IMR-90 (cell line): Measurements from ENCODE around the gene SGMS1.

Experiments used
- BHLHE40 ChIP-seq: fragments of 150-350 bp; IDR thresholded peaks from 2 replicates; pipeline ENCODE4 v1.6.1; 2016; ENCODE audit warnings: mild to moderate bottlenecking, low read depth, low read length
- CHD1 ChIP-seq: IDR thresholded peaks from 2 replicates; pipeline ENCODE4 v1.6.1; 2012; ENCODE audit warnings: low read depth, low read length, improper control_type of control experiment
- MAFK ChIP-seq: IDR thresholded peaks from 2 replicates; pipeline ENCODE4 v1.6.1; 2012; ENCODE audit warnings: low read depth, low read length, improper control_type of control experiment
- POLR2A ChIP-seq: IDR thresholded peaks from 2 replicates; pipeline ENCODE4 v1.6.1; 2012; ENCODE audit warnings: mild to moderate bottlenecking, low read depth, low read length
- RAD21 ChIP-seq: IDR thresholded peaks from 2 replicates; pipeline ENCODE4 v1.6.1; 2012; ENCODE audit warnings: low read length, improper control_type of control experiment
- RCOR1 ChIP-seq: IDR thresholded peaks from 2 replicates; pipeline ENCODE4 v1.6.1; 2012; ENCODE audit warnings: mild to moderate bottlenecking, low read length, improper control_type of control experiment; ENCODE audit not compliant: insufficient replicate concordance
- SMC3 ChIP-seq: fragments of 150-350 bp; IDR thresholded peaks from 2 replicates; pipeline ENCODE4 v1.6.1; 2016; ENCODE audit warnings: low read depth, mild to moderate bottlenecking, antibody characterized with exemption, low read length, moderate library complexity
- TF ChIP-seq, protein P1 (sequence below): fragments of 150-350 bp; IDR thresholded peaks from 2 replicates; pipeline ENCODE4 v1.6.1; 2017; ENCODE audit warnings: mild to moderate bottlenecking, antibody characterized with exemption, low read length, low read depth
- TF ChIP-seq, protein P2 (sequence below): conservative IDR thresholded peaks from 2 replicates; pipeline ENCODE4 v1.5.1; 2012; ENCODE audit warnings: mild to moderate bottlenecking, low read depth, low read length, improper control_type of control experiment

DNA sequence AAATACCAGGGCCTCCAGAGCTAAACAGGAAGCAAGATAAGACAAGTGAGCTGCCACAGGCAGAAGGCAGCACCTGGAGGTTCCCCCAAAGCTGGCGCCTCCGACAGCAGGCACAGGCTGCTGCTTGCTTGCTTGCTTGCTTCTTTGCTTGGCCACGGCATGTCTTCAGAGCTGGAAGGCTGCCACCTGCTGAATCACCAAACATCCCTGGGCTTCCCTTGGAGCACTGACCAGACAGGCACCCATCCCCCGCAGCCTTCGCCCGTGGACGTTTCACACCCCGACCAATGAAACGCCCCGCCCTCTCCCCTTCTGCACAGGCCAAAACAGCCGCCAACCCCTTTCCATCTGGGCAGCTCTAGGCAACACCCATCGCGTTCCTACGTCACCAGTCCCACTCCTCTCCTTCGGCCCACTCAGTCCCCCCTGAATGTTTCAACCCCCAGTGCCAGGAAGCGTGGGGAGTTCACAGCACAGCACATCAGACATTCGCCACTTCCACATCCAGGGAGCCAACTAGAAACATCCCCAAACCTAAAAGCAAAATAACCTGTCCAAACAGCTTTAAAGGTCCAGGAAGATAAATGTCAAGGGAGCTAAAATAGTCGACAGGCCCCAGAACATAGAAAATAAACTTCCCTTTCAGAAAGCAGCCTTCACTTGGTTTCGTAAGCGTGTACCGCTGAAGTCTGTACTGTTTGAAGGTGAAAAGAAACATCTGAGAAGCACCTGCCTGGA is 1.6 kb downstream of the SGMS1 start:
- TF ChIP-seq, protein P1, sequence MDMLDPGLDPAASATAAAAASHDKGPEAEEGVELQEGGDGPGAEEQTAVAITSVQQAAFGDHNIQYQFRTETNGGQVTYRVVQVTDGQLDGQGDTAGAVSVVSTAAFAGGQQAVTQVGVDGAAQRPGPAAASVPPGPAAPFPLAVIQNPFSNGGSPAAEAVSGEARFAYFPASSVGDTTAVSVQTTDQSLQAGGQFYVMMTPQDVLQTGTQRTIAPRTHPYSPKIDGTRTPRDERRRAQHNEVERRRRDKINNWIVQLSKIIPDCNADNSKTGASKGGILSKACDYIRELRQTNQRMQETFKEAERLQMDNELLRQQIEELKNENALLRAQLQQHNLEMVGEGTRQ: no peak
- TF ChIP-seq, protein P2, sequence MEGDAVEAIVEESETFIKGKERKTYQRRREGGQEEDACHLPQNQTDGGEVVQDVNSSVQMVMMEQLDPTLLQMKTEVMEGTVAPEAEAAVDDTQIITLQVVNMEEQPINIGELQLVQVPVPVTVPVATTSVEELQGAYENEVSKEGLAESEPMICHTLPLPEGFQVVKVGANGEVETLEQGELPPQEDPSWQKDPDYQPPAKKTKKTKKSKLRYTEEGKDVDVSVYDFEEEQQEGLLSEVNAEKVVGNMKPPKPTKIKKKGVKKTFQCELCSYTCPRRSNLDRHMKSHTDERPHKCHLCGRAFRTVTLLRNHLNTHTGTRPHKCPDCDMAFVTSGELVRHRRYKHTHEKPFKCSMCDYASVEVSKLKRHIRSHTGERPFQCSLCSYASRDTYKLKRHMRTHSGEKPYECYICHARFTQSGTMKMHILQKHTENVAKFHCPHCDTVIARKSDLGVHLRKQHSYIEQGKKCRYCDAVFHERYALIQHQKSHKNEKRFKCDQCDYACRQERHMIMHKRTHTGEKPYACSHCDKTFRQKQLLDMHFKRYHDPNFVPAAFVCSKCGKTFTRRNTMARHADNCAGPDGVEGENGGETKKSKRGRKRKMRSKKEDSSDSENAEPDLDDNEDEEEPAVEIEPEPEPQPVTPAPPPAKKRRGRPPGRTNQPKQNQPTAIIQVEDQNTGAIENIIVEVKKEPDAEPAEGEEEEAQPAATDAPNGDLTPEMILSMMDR: 0 out of 2 replicates have a peak, but pooled peaks have one; percentile 19
- TF ChIP-seq SMC3 (peak; percentile 35), POLR2A (0 out of 2 replicates have a peak, but pooled peaks have one; percentile 36), BHLHE40 (peak; percentile 79), MAFK (peak; percentile 27; the same call in 1 of the 2 replicates), RCOR1 (peak; percentile 67), RAD21 (peak; percentile 47), CHD1 (no peak)
